H1 (cell line): ENCODE measurements around the gene UVRAG. TPM values are rescaled to one million over a fixed set of nuclear protein-coding genes. Genes with fewer than 3 reads are reported as not detected.

Experiments used
- CTCF ChIA-PET: fragments of 300-600 bp; sonication (Branson Sonifier 250); formaldehyde crosslinking; loops from one replicate; lab custom pipeline; 2021; ENCODE audit not compliant: partially characterized antibody; lab: Charles Lee
- POLR2A ChIA-PET: fragments of 300-600 bp; sonication (Branson Sonifier 250); formaldehyde crosslinking; loops from one replicate; lab custom pipeline; 2021; ENCODE audit warnings: inconsistent platforms; ENCODE audit not compliant: partially characterized antibody; lab: Charles Lee
- DNase-seq, 2 experiments: peaks; one replicate each; pipeline versions ENCODE4 v3.0.0 to v3.0.0-alpha.2; 2010 to 2022; ENCODE audit warnings: low spot score in 2 of 2, low read depth in 1 of 2, mixed read lengths in 1 of 2
- FAIRE-seq: peaks from 2 replicates; lab custom pipeline; 2011; peaks lifted over from hg19 to GRCh38; lab: Jason Lieb, UNC
- H2AFZ ChIP-seq: 2 replicates; pipeline ENCODE4 v1.8.1; 2012; ENCODE audit warnings: low read length, inconsistent platforms
- H2AK5ac ChIP-seq: 2 replicates; pipeline ENCODE4 v1.6.1; 2013; ENCODE audit warnings: low read depth, low read length
- H2BK120ac ChIP-seq: replicated peaks from 2 replicates; pipeline ENCODE3; 2013; ENCODE audit warnings: low read depth, low read length, inconsistent platforms
- H2BK12ac ChIP-seq: 2 replicates; pipeline ENCODE4 v1.6.1; 2013; ENCODE audit warnings: low read depth, low read length
- H2BK15ac ChIP-seq: 2 replicates; pipeline ENCODE4 v1.6.1; 2013; ENCODE audit warnings: low read length
- H2BK20ac ChIP-seq: 2 replicates; pipeline ENCODE4 v1.6.1; 2013; ENCODE audit warnings: low read length
- H2BK5ac ChIP-seq: 2 replicates; pipeline ENCODE4 v1.6.1; 2013; ENCODE audit warnings: low read depth, low read length
- H3K14ac ChIP-seq: 2 replicates; pipeline ENCODE4 v1.6.1; 2013; ENCODE audit warnings: inconsistent platforms; ENCODE audit not compliant: insufficient read length
- H3K18ac ChIP-seq: 2 replicates; pipeline ENCODE4 v1.6.1; 2013; ENCODE audit warnings: low read length; ENCODE audit errors: extremely low read depth
- H3K23ac ChIP-seq: 2 replicates; pipeline ENCODE4 v1.6.1; 2013; ENCODE audit warnings: inconsistent platforms; ENCODE audit not compliant: insufficient read length
- H3K23me2 ChIP-seq: 2 replicates; pipeline ENCODE4 v1.6.1; 2013; ENCODE audit warnings: low read depth, low read length
- H3K27ac ChIP-seq: 2 replicates; pipeline ENCODE4 v1.6.1; 2011; ENCODE audit warnings: low read depth, low read length, inconsistent platforms
- H3K27me3 ChIP-seq, 4 experiments: replicated peaks in 1 of 4; 1 replicate in 1 of 4; 2 replicates in 3 of 4; pipeline versions ENCODE4 v1.6.1 to v1.8.1; 2011 to 2013; ENCODE audit warnings: low read length in 3 of 4, mild to moderate bottlenecking in 3 of 4, inconsistent platforms in 2 of 4, mixed read lengths in 2 of 4, moderate library complexity in 1 of 4; ENCODE audit not compliant: control insufficient read depth in 3 of 4, insufficient read depth in 3 of 4; ENCODE audit errors: extremely low read depth in 1 of 4
- H3K36me3 ChIP-seq, 4 experiments: 2 replicates each; pipeline versions ENCODE4 v1.6.1 to v1.8.1; 2011 to 2013; ENCODE audit warnings: mild to moderate bottlenecking in 4 of 4, low read length in 3 of 4, moderate library complexity in 2 of 4, control low read depth in 1 of 4, inconsistent platforms in 1 of 4; ENCODE audit not compliant: insufficient read depth in 4 of 4, control insufficient read depth in 2 of 4
- H3K4ac ChIP-seq: replicated peaks from 2 replicates; pipeline ENCODE3; 2013; ENCODE audit warnings: low read length, low read depth, mixed read lengths, inconsistent platforms; ENCODE audit not compliant: insufficient read length
- H3K4me1 ChIP-seq, 4 experiments: replicated peaks in 1 of 4; 1 replicate in 1 of 4; 2 replicates in 3 of 4; pipeline versions ENCODE4 v1.6.1 to v1.8.1; 2011 to 2013; ENCODE audit warnings: low read length in 3 of 4, inconsistent platforms in 2 of 4, mixed read lengths in 1 of 4; ENCODE audit not compliant: insufficient read depth in 4 of 4, control insufficient read depth in 3 of 4
- H3K4me2 ChIP-seq, 2 experiments: 2 replicates each; pipeline versions ENCODE4 v1.6.1 to v1.8.1; 2011 to 2013; ENCODE audit warnings: low read depth in 2 of 2, low read length in 2 of 2, control low read depth in 1 of 2, inconsistent platforms in 1 of 2, mild to moderate bottlenecking in 1 of 2; ENCODE audit not compliant: insufficient read depth in 1 of 2
- H3K4me3 ChIP-seq, 4 experiments: fragments of 200-600, 300-600 bp in 1 of 4; sonication (generic), shearing (Covaris generic), sonication (Bioruptor Twin) in 1 of 4; 2 replicates each; pipeline versions ENCODE4 v1.5.1 to v1.8.1; 2011 to 2016; ENCODE audit warnings: low read length in 4 of 4, low read depth in 3 of 4, control low read depth in 2 of 4, inconsistent platforms in 2 of 4, mild to moderate bottlenecking in 2 of 4, mixed read lengths in 1 of 4, moderate library complexity in 1 of 4; ENCODE audit not compliant: insufficient read depth in 2 of 4; ENCODE audit errors: extremely low read depth in 1 of 4
- H3K56ac ChIP-seq: replicated peaks from 2 replicates; pipeline ENCODE3; 2013; ENCODE audit warnings: low read depth, mild to moderate bottlenecking, mixed read lengths, low read length, inconsistent platforms; ENCODE audit not compliant: insufficient read length
- H3K79me1 ChIP-seq: 2 replicates; pipeline ENCODE4 v1.6.1; 2013; ENCODE audit warnings: low read depth, low read length, control low read depth
- H3K79me2 ChIP-seq, 2 experiments: 2 replicates each; pipeline versions ENCODE4 v1.6.1 to v1.8.1; 2012 to 2013; ENCODE audit warnings: low read length in 2 of 2, mild to moderate bottlenecking in 2 of 2, inconsistent platforms in 1 of 2; ENCODE audit not compliant: insufficient read depth in 2 of 2, control insufficient read depth in 1 of 2
- H3K9ac ChIP-seq, 4 experiments: replicated peaks in 1 of 4; 1 replicate in 1 of 4; 2 replicates in 3 of 4; pipeline versions ENCODE4 v1.6.1 to v1.8.1; 2011 to 2013; ENCODE audit warnings: low read depth in 3 of 4, low read length in 3 of 4, control low read depth in 2 of 4, mild to moderate bottlenecking in 2 of 4, moderate library complexity in 2 of 4, inconsistent platforms in 1 of 4; ENCODE audit errors: extremely low read depth in 1 of 4
- H3K9me3 ChIP-seq, 2 experiments: 2 replicates each; pipeline versions ENCODE4 v1.6.1 to v1.8.1; 2012 to 2013; ENCODE audit warnings: mild to moderate bottlenecking in 2 of 2, moderate library complexity in 2 of 2, control low read depth in 1 of 2, inconsistent platforms in 1 of 2, low read depth in 1 of 2, low read length in 1 of 2, mixed read lengths in 1 of 2; ENCODE audit not compliant: insufficient read depth in 2 of 2
- H4K20me1 ChIP-seq, 2 experiments: replicated peaks in 1 of 2; 2 replicates each; pipeline versions ENCODE3 to v1.8.1; 2011 to 2013; ENCODE audit warnings: inconsistent platforms in 2 of 2, low read length in 2 of 2, mild to moderate bottlenecking in 1 of 2; ENCODE audit not compliant: insufficient read depth in 2 of 2, control insufficient read depth in 1 of 2
- H4K5ac ChIP-seq: 2 replicates; pipeline ENCODE4 v1.6.1; 2013; ENCODE audit warnings: low read length, low read depth, mixed read lengths, inconsistent platforms; ENCODE audit not compliant: insufficient read length
- H4K8ac ChIP-seq: 2 replicates; pipeline ENCODE4 v1.8.0; 2013; ENCODE audit warnings: mild to moderate bottlenecking, moderate library complexity, low read length, inconsistent platforms; ENCODE audit not compliant: insufficient read depth; ENCODE audit errors: extremely low read depth
- H4K91ac ChIP-seq: replicated peaks from 2 replicates; pipeline ENCODE3; 2013; ENCODE audit warnings: low read length, mixed read lengths, inconsistent platforms; ENCODE audit not compliant: insufficient read length
- BCL11A ChIP-seq, 2 experiments: IDR thresholded peaks; one replicate each; pipeline ENCODE4 v1.6.1; 2011; ENCODE audit warnings: low read depth in 2 of 2, low read length in 2 of 2, mild to moderate bottlenecking in 2 of 2
- CBX8 ChIP-seq: fragments of 300-800, 300-1000 bp; sonication (generic); IDR thresholded peaks from 2 replicates; pipeline ENCODE4 v1.7.1; 2016; ENCODE audit warnings: low read depth, low read length, borderline replicate concordance
- CREB1 ChIP-seq: IDR thresholded peaks from 2 replicates; pipeline ENCODE4 v1.6.1; 2012; ENCODE audit warnings: inconsistent platforms
- CTCF ChIP-seq, 3 experiments: IDR thresholded peaks; 1 replicate in 2 of 3; 2 replicates in 1 of 3; pipeline versions ENCODE4 v1.5.1 to v1.6.1; 2011; ENCODE audit warnings: low read length in 3 of 3, mild to moderate bottlenecking in 3 of 3, inconsistent platforms in 2 of 3, low read depth in 1 of 3, moderate library complexity in 1 of 3; ENCODE audit not compliant: insufficient read depth in 1 of 3; ENCODE audit errors: control extremely low read depth in 1 of 3
- EGR1 ChIP-seq: IDR thresholded peaks from 2 replicates; pipeline ENCODE4 v1.6.1; 2011; ENCODE audit warnings: low read depth, low read length, borderline replicate concordance
- EZH2 ChIP-seq: fragments of 200-600 bp; sonication (generic); IDR thresholded peaks from 2 replicates; pipeline ENCODE4 v1.7.1; 2012; ENCODE audit warnings: low read depth, mild to moderate bottlenecking, moderate library complexity, low read length, inconsistent platforms; ENCODE audit not compliant: severe bottlenecking
- GTF2F1 ChIP-seq: IDR thresholded peaks from 2 replicates; pipeline ENCODE4 v1.6.1; 2012; ENCODE audit warnings: low read depth, low read length, improper control_type of control experiment, borderline replicate concordance
- MAFK ChIP-seq: IDR thresholded peaks from 2 replicates; pipeline ENCODE4 v1.6.1; 2012; ENCODE audit warnings: low read depth, mild to moderate bottlenecking, improper control_type of control experiment, low read length
- NRF1 ChIP-seq: IDR thresholded peaks from 2 replicates; pipeline ENCODE4 v1.6.1; 2011; ENCODE audit warnings: mild to moderate bottlenecking, low read depth, low read length, improper control_type of control experiment
- PHF8 ChIP-seq: fragments of 200-600 bp; sonication (generic); conservative IDR thresholded peaks from 2 replicates; pipeline ENCODE4 v1.7.1; 2012; ENCODE audit warnings: low read depth, mild to moderate bottlenecking, inconsistent platforms, low read length, moderate library complexity
- POU5F1 ChIP-seq: IDR thresholded peaks from 2 replicates; pipeline ENCODE4 v1.6.1; 2011; ENCODE audit warnings: low read depth, mild to moderate bottlenecking, low read length, moderate library complexity
- SP2 ChIP-seq: IDR thresholded peaks from 2 replicates; pipeline ENCODE4 v1.6.1; 2012; ENCODE audit warnings: mild to moderate bottlenecking, low read length, inconsistent platforms
- SP4 ChIP-seq: IDR thresholded peaks from 2 replicates; pipeline ENCODE4 v1.6.1; 2012; ENCODE audit warnings: low read length, inconsistent platforms
- WGBS, 2 experiments: shearing (Covaris generic) in 1 of 2; methylation state at CpG; one replicate each; pipeline versions ENCODE4 v1.1.6 to v1.1.7; 2013 to 2015; ENCODE audit warnings: low lambda C conversion rate in 2 of 2, mixed read lengths in 2 of 2, inconsistent platforms in 1 of 2, low coverage in 1 of 2, missing lambda C conversion rate in 1 of 2; ENCODE audit not compliant: insufficient replicate concordance in 2 of 2, insufficient coverage in 1 of 2, insufficient read length in 1 of 2; ENCODE audit errors: extremely low coverage in 1 of 2, missing lambda C conversion rate in 1 of 2; 5-methylcytosine and 5-hydroxymethylcytosine counted together
- polyA plus RNA-seq, 7 experiments: library from polyadenylated mRNA; depleted of rRNA in 3 of 7; stranded (reverse) in 5 of 7; unstranded in 2 of 7; fragments of >200 nt in 5 of 7; fragments of 200-250 nt in 2 of 7; gene quantifications; 1 replicate in 5 of 7; 2 replicates in 1 of 7; 4 replicates in 1 of 7; pipeline versions ENCODE4 v1.2.1 to v1.2.3, GENCODE V29; 2011 to 2013; ENCODE audit warnings: missing spikeins in 2 of 7, mixed read lengths in 2 of 7
- total RNA-seq: library from RNA; stranded (reverse); fragmentation: NEBNext Ultra II Directional; extraction: Animal tissue kit (Norgen Biotek cat#: 25700); gene quantifications from 2 replicates; pipeline ENCODE4 v1.2.1, GENCODE V29; 2021

The UVRAG gene
- total and polyA plus RNA-seq, 2 of the 8 experiments (the other 6 are each of a cell fraction or from before 2014, with no cell fraction given) = 5.5 to 14.7 TPM

GRCh38 chr11:75781296-75781695 lies 33.7 kb upstream of the UVRAG start:
- H4K91ac ChIP-seq = no peak overlapping the region
- no peaks in the 10 kb centered on the region for H3K79me2 ChIP-seq
- H3K79me1 ChIP-seq = no peaks in the 10 kb centered on the region
- H2AK5ac ChIP-seq = no peak overlapping the region
- no peak overlapping the region for H2BK15ac ChIP-seq
- ChIA-PET CTCF (interaction anchor here (0.7 to 1.8 kb wide), 4 partner anchors 10 to 55 kb away, joined by 3 to 5 read pairs (median 4); no protein-coding TSS in a partner anchor), POLR2A (interaction anchor here (0.6 kb wide), 1 partner anchor 987 kb away, joined by 3 read pairs; no protein-coding TSS in a partner anchor)
- H3K36me3 ChIP-seq = no peaks in the 10 kb centered on the region
- no peaks in the 10 kb centered on the region for H4K20me1 ChIP-seq
- H3K9me3 ChIP-seq = no peaks in the 10 kb centered on the region
- no peak for DNase-seq
- H2BK120ac ChIP-seq = no peak overlapping the region
- H3K18ac ChIP-seq = no peak overlapping the region
- H3K4me1 ChIP-seq = no peaks in the 10 kb centered on the region
- H3K9ac ChIP-seq = no peak overlapping the region
- no peak overlapping the region for H3K4me3 ChIP-seq
- H2BK12ac ChIP-seq = no peak overlapping the region
- H2BK20ac ChIP-seq = no peak overlapping the region
- no peak overlapping the region for H2AFZ ChIP-seq
- no peak overlapping the region for H3K14ac ChIP-seq
- H3K56ac ChIP-seq = no peak overlapping the region
- no peak overlapping the region for H4K8ac ChIP-seq
- no peak overlapping the region for H4K5ac ChIP-seq
- WGBS, 2 experiments = 91% methylated on average over 7 of the region's 7 CpGs; no CpG with 5 or more reads in 1 of the 2 experiments
- no peak overlapping the region for H2BK5ac ChIP-seq
- H3K27ac ChIP-seq = no peak overlapping the region
- FAIRE-seq = no peak
- H3K23ac ChIP-seq = no peak overlapping the region
- no peak overlapping the region for H3K4me2 ChIP-seq
- H3K27me3 ChIP-seq = no peaks in the 10 kb centered on the region
- no peak overlapping the region for H3K4ac ChIP-seq
- no peaks in the 10 kb centered on the region for H3K23me2 ChIP-seq
- TF ChIP-seq BCL11A (IDR thresholded peaks at IDR 0.05; ENCODE audit: low read depth in 2 of 2, low read length in 2 of 2) (no peak), PHF8 (no peak), EGR1 (no peak), MAFK (no peak), CBX8 (no peak), SP4 (no peak), GTF2F1 (no peak), POU5F1 (no peak), CTCF (IDR thresholded peaks at IDR 0.05; ENCODE audit: control extremely low read depth in 1 of 3, insufficient read depth in 1 of 3, low read depth in 1 of 3, low read length in 3 of 3) (no peak), NRF1 (no peak), SP2 (no peak), EZH2 (no peak), CREB1 (no peak)
